NB4 (cell line): ENCODE data around the gene DGAT2L6.

ENCODE experiments used
- CTCF ChIP-seq: IDR thresholded peaks from one replicate; pipeline ENCODE4 v1.5.1; 2012; ENCODE audit warnings: low read depth, low read length
- MAX ChIP-seq: IDR thresholded peaks from 2 replicates; pipeline ENCODE4 v1.6.1; 2011; ENCODE audit warnings: low read depth, low read length
- POLR2A ChIP-seq: IDR thresholded peaks from 2 replicates; pipeline ENCODE4 v1.6.1; 2011; ENCODE audit warnings: mild to moderate bottlenecking; ENCODE audit not compliant: insufficient read length; ENCODE audit errors: extremely low read depth

GRCh38 chrX:70132877-70133302 is 44.4 kb upstream of the DGAT2L6 start:
- TF ChIP-seq POLR2A (peak; percentile 33), MAX (no peak), CTCF (no peak)
